H9 (cell line): ENCODE results near the gene PCDHGA8. TPM values are rescaled to one million over a fixed set of nuclear protein-coding genes. Genes with fewer than 3 reads are reported as not detected.

ENCODE experiments used
- DNase-seq: peaks from one replicate; pipeline ENCODE4 v3.0.0-alpha.2; 2017
- H2AFZ ChIP-seq: one replicate; pipeline ENCODE4 v1.6.1; 2013; ENCODE audit warnings: mild to moderate bottlenecking, low read length, control low read depth, moderate library complexity
- H2AK5ac ChIP-seq: 2 replicates; pipeline ENCODE4 v1.6.1; 2013; ENCODE audit warnings: low read length, control low read depth, mixed read lengths; ENCODE audit not compliant: insufficient read length
- H2BK120ac ChIP-seq: one replicate; pipeline ENCODE4 v1.6.1; 2013; ENCODE audit warnings: low read depth, mild to moderate bottlenecking, low read length, control low read depth, inconsistent platforms; ENCODE audit not compliant: poor library complexity, severe bottlenecking
- H2BK12ac ChIP-seq: 2 replicates; pipeline ENCODE4 v1.6.1; 2013; ENCODE audit warnings: low read length, control low read depth, mixed read lengths, low read depth; ENCODE audit not compliant: insufficient read length
- H2BK15ac ChIP-seq: 2 replicates; pipeline ENCODE4 v1.6.1; 2013; ENCODE audit warnings: low read depth, low read length, control low read depth
- H2BK20ac ChIP-seq: one replicate; pipeline ENCODE4 v1.6.1; 2013; ENCODE audit warnings: low read depth, mild to moderate bottlenecking, low read length, control low read depth, inconsistent platforms; ENCODE audit not compliant: poor library complexity, severe bottlenecking
- H2BK5ac ChIP-seq: 2 replicates; pipeline ENCODE4 v1.6.1; 2013; ENCODE audit warnings: low read length, control low read depth, mixed read lengths; ENCODE audit not compliant: insufficient read length
- H3K14ac ChIP-seq: 2 replicates; pipeline ENCODE4 v1.6.1; 2013; ENCODE audit warnings: low read length, control low read depth; ENCODE audit not compliant: insufficient read depth
- H3K18ac ChIP-seq: 2 replicates; pipeline ENCODE4 v1.6.1; 2013; ENCODE audit warnings: low read depth, mild to moderate bottlenecking, mixed read lengths, low read length, control low read depth; ENCODE audit not compliant: insufficient read length
- H3K23ac ChIP-seq: 2 replicates; pipeline ENCODE4 v1.6.1; 2013; ENCODE audit warnings: low read length, control low read depth, mixed read lengths, low read depth; ENCODE audit not compliant: insufficient read length
- H3K23me2 ChIP-seq: 2 replicates; pipeline ENCODE4 v1.6.1; 2013; ENCODE audit warnings: low read depth, mild to moderate bottlenecking, mixed read lengths, low read length, control low read depth; ENCODE audit not compliant: insufficient read length, poor library complexity, severe bottlenecking
- H3K27ac ChIP-seq: 2 replicates; pipeline ENCODE4 v1.5.1; 2013; ENCODE audit warnings: low read length, control low read depth, mixed read lengths, low read depth; ENCODE audit not compliant: insufficient read length
- H3K27me3 ChIP-seq: 2 replicates; pipeline ENCODE4 v1.6.1; 2013; ENCODE audit warnings: low read length, control low read depth, inconsistent platforms; ENCODE audit not compliant: insufficient read depth
- H3K4ac ChIP-seq: 2 replicates; pipeline ENCODE4 v1.6.1; 2013; ENCODE audit warnings: low read depth, mild to moderate bottlenecking, control low read depth, inconsistent platforms, low read length, moderate library complexity
- H3K4me1 ChIP-seq: 2 replicates; pipeline ENCODE4 v1.6.1; 2013; ENCODE audit warnings: low read length, control low read depth, inconsistent platforms; ENCODE audit not compliant: insufficient read depth
- H3K4me2 ChIP-seq: 2 replicates; pipeline ENCODE4 v1.6.1; 2013; ENCODE audit warnings: low read length, control low read depth, mixed read lengths; ENCODE audit not compliant: insufficient read length, insufficient read depth
- H3K56ac ChIP-seq: 2 replicates; pipeline ENCODE4 v1.6.1; 2013; ENCODE audit warnings: low read depth, mild to moderate bottlenecking, mixed read lengths, low read length, control low read depth; ENCODE audit not compliant: insufficient read length
- H3K79me1 ChIP-seq: 2 replicates; pipeline ENCODE4 v1.6.1; 2013; ENCODE audit warnings: low read depth, mild to moderate bottlenecking, moderate library complexity, low read length, control low read depth, inconsistent platforms; ENCODE audit not compliant: insufficient read depth, poor library complexity, severe bottlenecking
- H3K79me2 ChIP-seq: 2 replicates; pipeline ENCODE4 v1.6.1; 2013; ENCODE audit warnings: low read length, control low read depth, inconsistent platforms; ENCODE audit not compliant: insufficient read depth
- H3K9ac ChIP-seq: 2 replicates; pipeline ENCODE4 v1.6.1; 2013; ENCODE audit warnings: low read length, control low read depth, mixed read lengths; ENCODE audit not compliant: insufficient read length; ENCODE audit errors: extremely low read depth
- H3K9me3 ChIP-seq: one replicate; pipeline ENCODE4 v1.6.1; 2013; ENCODE audit warnings: low read depth, low read length, inconsistent platforms; ENCODE audit not compliant: control insufficient read depth
- H3T11ph ChIP-seq: one replicate; pipeline ENCODE4 v1.6.1; 2013; ENCODE audit warnings: mild to moderate bottlenecking, low read length, control low read depth, inconsistent platforms
- H4K20me1 ChIP-seq: one replicate; pipeline ENCODE4 v1.6.1; 2013; ENCODE audit not compliant: control insufficient read depth, insufficient read length, insufficient read depth
- H4K5ac ChIP-seq: 2 replicates; pipeline ENCODE4 v1.6.1; 2013; ENCODE audit warnings: low read depth, mild to moderate bottlenecking, mixed read lengths, low read length, control low read depth; ENCODE audit not compliant: insufficient read length
- H4K8ac ChIP-seq: replicated peaks from 2 replicates; pipeline ENCODE4 v1.6.1; 2013; ENCODE audit warnings: low read length, control low read depth, mixed read lengths, low read depth; ENCODE audit not compliant: insufficient read length
- H4K91ac ChIP-seq: 2 replicates; pipeline ENCODE4 v1.6.1; 2013; ENCODE audit warnings: low read depth, mild to moderate bottlenecking, moderate library complexity, mixed read lengths, low read length, control low read depth; ENCODE audit not compliant: insufficient read length
- H3K27ac Mint-ChIP-seq, 3 experiments: 2 replicates in 2 of 3; 3 replicates in 1 of 3; pipeline ENCODE4 v1.8.0; 2020 to 2021; ENCODE audit warnings: mixed read lengths in 3 of 3, mild to moderate bottlenecking in 1 of 3, moderate library complexity in 1 of 3
- H3K27me3 Mint-ChIP-seq: 2 replicates; pipeline ENCODE4 v1.8.0; 2021; ENCODE audit warnings: low read depth, mild to moderate bottlenecking, moderate library complexity, mixed read lengths
- H3K36me3 Mint-ChIP-seq, 3 experiments: 2 replicates in 2 of 3; 3 replicates in 1 of 3; pipeline ENCODE4 v1.8.0; 2020 to 2021; ENCODE audit warnings: low read depth in 3 of 3, mixed read lengths in 3 of 3; ENCODE audit not compliant: insufficient read depth in 1 of 3
- H3K4me1 Mint-ChIP-seq, 2 experiments: 2 replicates each; pipeline ENCODE4 v1.8.0; 2020; ENCODE audit warnings: mixed read lengths in 2 of 2
- H3K4me3 Mint-ChIP-seq, 2 experiments: 2 replicates in 1 of 2; 3 replicates in 1 of 2; pipeline ENCODE4 v1.8.0; 2020 to 2021; ENCODE audit warnings: mild to moderate bottlenecking in 2 of 2, mixed read lengths in 2 of 2, moderate library complexity in 1 of 2
- H3K9me3 Mint-ChIP-seq, 2 experiments: 2 replicates in 1 of 2; 3 replicates in 1 of 2; pipeline ENCODE4 v1.8.0; 2020; ENCODE audit warnings: mild to moderate bottlenecking in 2 of 2, mixed read lengths in 2 of 2, moderate library complexity in 1 of 2
- WGBS: extraction: QIAGEN DNeasy Blood & Tissue Kit; methylation state at CpG from one replicate; pipeline ENCODE4 v1.1.7; 2013; ENCODE audit warnings: missing lambda C conversion rate, low lambda C conversion rate, mixed read lengths; ENCODE audit not compliant: insufficient read length; ENCODE audit errors: extremely low coverage; 5-methylcytosine and 5-hydroxymethylcytosine counted together
- total RNA-seq: library from RNA; stranded (reverse); gene quantifications from 2 replicates; pipeline ENCODE4 v1.2.1, GENCODE V29; 2021
- TF ChIP-seq, protein P1 (sequence below): fragments of 200-600 bp; sonication (generic); conservative IDR thresholded peaks from 3 replicates; pipeline ENCODE4 v1.8.0; 2021; ENCODE audit warnings: antibody characterized with exemption, mild to moderate bottlenecking

The PCDHGA8 gene
- total RNA-seq, 1 experiment from 2014 or later, result 0.90 TPM

GRCh38 chr5:141439411-141440141 lies 47.1 kb downstream of the PCDHGA8 start:
- DNase-seq, result no peak
- H3K4me1 Mint-ChIP-seq, result peaks cover 5 to 9% of the 10 kb centered on the region in 2 experiments; a peak in 3 of 4 replicates
- TF ChIP-seq, protein P1, sequence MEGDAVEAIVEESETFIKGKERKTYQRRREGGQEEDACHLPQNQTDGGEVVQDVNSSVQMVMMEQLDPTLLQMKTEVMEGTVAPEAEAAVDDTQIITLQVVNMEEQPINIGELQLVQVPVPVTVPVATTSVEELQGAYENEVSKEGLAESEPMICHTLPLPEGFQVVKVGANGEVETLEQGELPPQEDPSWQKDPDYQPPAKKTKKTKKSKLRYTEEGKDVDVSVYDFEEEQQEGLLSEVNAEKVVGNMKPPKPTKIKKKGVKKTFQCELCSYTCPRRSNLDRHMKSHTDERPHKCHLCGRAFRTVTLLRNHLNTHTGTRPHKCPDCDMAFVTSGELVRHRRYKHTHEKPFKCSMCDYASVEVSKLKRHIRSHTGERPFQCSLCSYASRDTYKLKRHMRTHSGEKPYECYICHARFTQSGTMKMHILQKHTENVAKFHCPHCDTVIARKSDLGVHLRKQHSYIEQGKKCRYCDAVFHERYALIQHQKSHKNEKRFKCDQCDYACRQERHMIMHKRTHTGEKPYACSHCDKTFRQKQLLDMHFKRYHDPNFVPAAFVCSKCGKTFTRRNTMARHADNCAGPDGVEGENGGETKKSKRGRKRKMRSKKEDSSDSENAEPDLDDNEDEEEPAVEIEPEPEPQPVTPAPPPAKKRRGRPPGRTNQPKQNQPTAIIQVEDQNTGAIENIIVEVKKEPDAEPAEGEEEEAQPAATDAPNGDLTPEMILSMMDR, result no peak
- Histone ChIP-seq H4K20me1 (no peaks in the 10 kb centered on the region), H4K8ac (no peak overlapping the region), H2BK20ac (no peak overlapping the region), H3K23me2 (no peaks in the 10 kb centered on the region), H2BK120ac (no peak overlapping the region), H3K79me2 (no peaks in the 10 kb centered on the region), H2AK5ac (no peak overlapping the region), H2BK15ac (no peak overlapping the region), H3K23ac (no peak overlapping the region), H3K4me2 (no peak overlapping the region), H2BK12ac (no peak overlapping the region), H4K91ac (no peak overlapping the region), H3K56ac (no peak overlapping the region), H3K14ac (no peak overlapping the region), H3K9ac (no peak overlapping the region), H2BK5ac (no peak overlapping the region), H3K27me3 (no peaks in the 10 kb centered on the region), H3T11ph (no peak overlapping the region), H3K9me3 (no peaks in the 10 kb centered on the region), H2AFZ (no peak overlapping the region), H3K79me1 (no peaks in the 10 kb centered on the region), H3K27ac (no peak overlapping the region), H3K4me1 (peaks cover 2% of the 10 kb centered on the region; the same call in 1 of the 2 replicates), H3K18ac (no peak overlapping the region), H3K4ac (no peak overlapping the region), H4K5ac (no peak overlapping the region)
- no CpG with 5 or more reads among the region's 10 CpGs for WGBS
- H3K36me3 Mint-ChIP-seq, result peaks cover 5 to 15% (median 13%) of the 10 kb centered on the region in 3 experiments; a peak in 5 of 7 replicates
- H3K4me3 Mint-ChIP-seq, result no peak overlapping the region; a peak in 2 of 5 replicates
- H3K27me3 Mint-ChIP-seq, result no peaks in the 10 kb centered on the region
- no peak overlapping the region; a peak in 1 of 7 replicates for H3K27ac Mint-ChIP-seq
- peaks cover 11 to 14% of the 10 kb centered on the region in 2 experiments; a peak in 3 of 5 replicates for H3K9me3 Mint-ChIP-seq
